Activated CD4-positive, alpha-beta T cell treated with anti-CD3 and anti-CD28 coated beads, Interleukin-2, amount 50 U/mL, for 1 hour (primary cell): ENCODE results near the gene MVB12A.

Experiments
- DNase-seq: peaks from one replicate; pipeline ENCODE4 v3.0.0-alpha.2; 2020

The MVB12A gene

DNA sequence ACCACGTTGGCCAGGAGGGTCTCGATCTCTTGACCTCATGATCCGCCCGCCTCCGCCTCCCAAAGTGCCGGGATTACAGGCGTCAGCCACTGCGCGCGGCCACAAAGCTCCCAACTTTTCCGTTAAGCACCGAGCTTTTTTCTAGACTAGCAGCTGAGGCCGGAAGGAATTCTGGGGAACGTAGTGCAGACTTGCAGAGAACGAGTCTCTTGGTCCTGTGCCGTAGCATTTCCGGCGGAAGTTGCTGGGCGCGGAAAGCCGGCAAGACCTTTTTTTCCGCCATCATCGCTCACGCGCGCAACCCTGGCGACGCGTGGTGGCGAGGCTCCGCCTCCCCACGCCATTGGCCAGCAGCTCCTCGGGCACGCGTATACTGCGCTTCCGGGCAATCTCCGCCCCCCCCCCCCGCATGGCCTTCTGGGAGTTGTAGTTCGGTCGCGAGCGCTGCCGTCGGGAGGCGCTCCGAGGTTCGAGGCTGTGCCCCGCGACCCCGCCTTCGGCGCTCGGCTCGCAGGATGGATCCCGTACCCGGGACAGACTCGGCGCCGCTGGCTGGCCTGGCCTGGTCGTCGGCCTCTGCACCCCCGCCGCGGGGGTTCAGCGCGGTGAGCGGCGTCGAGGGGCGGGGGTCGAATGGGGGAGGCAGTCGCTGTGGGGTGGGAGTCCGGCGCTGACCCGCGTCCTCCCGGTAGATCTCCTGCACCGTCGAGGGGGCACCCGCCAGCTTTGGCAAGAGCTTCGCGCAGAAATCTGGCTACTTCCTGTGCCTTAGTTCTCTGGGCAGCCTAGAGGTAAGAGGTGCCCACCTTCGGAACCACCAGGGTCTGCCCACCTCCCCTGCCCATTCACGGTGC, at the start of gene MVB12A:
MVB12A (plus strand) TSS at position 427 of the 854 bp plus-strand sequence; CDS start at position 516, 89 bp downstream.
- DNase-seq = peak; percentile 94

DNA sequence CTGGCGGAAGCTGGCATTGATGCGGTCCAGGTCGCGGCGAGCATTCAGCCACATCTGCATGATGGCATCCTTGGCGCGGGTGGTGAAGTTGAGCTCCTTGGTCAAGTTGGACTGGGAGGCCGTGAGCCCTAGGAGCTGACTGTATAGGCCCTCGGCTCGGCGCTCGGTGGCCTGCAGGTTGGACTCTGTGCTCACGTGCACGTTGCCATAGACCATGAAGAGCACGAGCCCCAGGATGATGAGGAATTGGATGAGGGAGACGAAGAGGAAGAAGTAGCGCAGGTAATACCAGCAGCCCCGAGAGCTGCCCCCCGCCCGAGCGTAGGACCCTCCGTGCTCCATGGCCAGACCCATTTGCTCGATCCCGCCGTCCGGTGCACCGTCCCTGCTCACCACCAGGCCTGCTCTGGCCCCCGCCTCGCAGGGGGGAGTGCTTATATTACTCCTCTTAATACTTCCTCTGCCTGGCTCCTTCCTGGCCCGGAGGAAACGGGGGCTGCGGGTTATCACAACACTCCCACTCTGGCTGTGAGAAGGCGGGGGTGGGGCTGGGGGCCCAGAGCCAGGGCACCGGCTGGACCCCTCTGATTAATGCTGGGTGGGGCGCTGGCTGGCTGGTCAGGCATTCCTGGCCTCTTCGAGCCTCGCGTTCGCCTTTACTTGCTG, 42.8 kb upstream of the MVB12A start, which contains the start of gene PLVAP:
PLVAP (minus strand) TSS at position 408 of the 666 bp plus-strand sequence; CDS start at position 354, 54 bp downstream.
- no peak for DNase-seq

DNA sequence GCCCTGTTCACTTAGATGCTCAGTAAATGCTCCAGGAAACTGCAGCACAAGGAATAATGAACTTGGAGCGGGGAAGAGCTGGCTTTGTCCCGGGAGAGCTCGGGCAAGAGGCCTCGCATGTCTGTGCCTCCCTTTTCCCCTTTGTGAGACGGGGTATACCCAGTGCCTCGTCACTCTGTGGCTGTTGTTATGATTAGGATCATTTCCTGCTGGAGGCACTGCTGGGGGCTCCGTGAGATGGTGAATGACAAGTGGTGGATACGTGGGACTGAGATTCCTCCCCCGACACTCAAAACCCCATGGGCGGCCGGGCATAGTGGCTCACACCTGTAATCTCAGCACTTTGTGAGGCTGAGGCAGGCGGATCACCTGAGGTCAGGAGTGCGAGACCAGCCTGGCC, 41.6 kb upstream of the MVB12A start:
- DNase-seq = no peak

DNA sequence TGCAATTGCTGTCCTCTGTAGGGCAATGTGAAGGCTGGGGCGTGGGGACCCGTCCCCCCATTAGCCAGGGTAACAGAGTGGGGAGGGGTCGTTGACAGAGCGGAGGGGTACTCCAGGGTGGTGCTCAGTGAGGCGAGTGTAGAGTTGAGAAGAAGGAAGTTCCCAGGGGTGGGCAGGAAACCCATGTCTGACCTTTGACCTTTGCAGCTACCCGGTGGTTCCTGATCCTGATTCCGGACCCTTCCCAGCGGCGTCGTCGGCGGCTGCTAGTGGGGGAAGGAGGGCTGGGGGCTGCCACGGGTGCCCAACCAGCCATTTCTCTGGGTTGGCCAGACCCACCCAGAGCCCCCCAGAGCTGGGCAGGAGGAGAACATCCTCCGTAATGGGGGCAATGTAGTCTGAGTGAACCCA, 40.6 kb upstream of the MVB12A start:
- no peak for DNase-seq

DNA sequence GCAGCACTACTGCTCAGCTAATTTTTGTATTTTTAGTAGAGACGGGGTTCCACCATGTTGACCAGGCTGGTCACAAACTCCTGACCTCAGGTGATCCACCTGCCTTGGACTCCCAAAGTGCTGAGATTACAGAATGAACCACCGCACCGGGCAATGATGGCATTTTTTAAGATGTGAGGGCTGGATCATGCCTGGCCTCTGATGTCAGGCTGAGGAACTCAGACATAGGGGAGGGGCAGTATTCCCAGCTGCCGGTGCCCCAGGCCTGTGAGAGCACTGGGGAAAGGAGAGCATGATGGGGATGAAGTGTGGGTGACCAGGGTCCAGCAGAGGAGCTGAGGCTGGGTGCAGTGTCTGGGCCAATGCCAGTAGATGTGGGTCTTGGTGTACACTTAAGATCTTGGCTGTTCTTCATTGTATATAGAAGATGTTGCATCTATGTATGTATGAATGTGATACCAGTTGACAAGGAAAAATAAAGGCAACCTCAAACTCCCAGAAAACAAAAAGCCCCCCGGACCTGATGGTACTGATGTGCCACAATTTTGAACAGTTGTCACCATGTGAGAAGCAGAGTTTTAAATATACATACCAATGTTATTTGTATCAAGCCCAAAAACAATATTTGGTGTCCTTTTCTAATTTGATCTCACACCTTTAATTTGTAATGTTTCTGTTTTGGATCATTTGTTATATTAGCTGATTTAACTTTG, 39.3 kb upstream of the MVB12A start:
- DNase-seq = no peak

DNA sequence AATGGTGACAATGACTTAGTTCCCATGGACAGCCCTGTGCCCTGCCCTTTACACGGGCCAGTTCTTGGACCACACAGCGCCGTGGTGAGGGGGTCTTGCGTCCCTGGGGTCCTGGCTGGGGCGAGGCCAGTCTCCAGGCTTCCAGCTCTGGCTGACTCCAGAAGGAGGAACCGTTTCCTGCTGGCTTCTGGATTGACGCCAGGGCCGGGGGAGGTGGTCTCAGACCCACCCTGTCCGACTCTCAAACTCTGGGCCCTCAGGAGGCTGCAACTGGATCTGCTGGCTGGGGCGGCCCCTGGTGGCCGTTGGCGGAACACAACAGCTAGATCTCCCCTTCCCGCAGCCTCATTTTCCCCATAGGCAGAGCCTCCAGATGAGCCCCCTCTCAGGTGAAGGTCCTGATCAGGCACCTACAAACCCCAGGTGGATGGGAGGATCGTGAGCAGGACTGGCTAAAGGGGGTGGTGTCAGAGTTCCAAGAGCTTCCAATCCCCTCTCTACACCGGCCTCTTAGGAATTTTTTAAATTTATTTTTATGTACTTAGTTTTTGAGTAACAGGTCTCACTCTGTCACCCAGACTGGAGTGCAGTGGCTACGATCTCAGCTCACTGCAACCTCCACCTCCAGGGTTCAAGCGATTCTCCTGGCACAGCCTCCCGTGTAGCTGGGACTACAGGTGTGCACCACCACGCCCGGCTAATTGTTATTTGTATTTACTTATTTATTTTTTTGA, 33.8 kb upstream of the MVB12A start:
- peak; percentile 58 for DNase-seq

DNA sequence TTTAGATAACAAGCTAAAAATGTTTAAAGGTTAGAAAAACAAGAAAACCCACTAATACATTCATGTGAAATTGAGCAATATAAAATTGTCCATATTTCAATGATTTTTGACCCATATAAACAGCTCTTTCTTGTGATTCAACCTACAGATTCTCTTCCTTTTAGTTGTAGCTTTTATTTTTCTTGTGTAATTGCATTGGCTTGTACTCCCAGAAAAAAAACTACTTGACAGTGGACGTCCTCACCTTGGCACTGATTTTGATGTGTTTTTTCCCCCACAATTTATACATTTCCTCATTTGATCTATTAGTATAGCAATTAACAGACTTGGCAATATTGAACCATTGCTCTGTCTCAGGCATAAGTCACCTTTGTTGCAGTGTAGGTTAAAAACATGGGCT, 30.6 kb upstream of the MVB12A start:
- no peak for DNase-seq

DNA sequence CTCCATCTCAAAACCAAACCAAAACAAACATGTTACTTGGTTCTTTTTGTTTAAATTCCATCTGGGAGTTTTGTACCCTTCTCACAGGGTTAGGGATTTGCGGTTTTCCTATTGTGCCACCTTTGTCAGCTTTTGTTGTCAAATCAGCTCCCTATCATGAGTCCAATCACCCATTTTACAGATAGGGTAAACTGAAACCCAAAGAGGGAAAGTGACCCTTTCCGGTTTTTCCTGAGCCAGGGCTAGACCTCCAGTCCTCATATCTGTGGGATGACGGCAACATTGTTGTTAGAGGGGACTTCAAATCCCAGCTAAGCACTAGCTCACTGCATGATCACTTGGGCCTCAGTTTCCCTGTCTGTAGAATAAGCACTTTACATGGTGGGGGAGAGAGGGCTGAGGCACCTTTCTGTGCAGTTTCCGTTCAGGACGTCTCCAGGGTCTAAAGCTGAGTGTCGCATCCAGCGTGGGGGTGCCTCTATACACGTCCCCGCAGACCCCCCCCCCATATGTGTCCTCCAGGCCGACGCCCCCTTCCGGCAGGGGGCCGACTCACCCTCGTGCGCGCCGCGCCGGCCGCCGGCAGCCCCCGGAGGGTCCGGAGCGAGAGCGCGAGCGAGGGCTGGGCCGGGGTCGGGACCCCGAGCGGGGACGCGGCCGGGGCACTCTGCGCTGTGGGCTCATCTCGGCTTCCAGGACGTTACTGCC, 29.7 kb upstream of the MVB12A start:
- no peak for DNase-seq

DNA sequence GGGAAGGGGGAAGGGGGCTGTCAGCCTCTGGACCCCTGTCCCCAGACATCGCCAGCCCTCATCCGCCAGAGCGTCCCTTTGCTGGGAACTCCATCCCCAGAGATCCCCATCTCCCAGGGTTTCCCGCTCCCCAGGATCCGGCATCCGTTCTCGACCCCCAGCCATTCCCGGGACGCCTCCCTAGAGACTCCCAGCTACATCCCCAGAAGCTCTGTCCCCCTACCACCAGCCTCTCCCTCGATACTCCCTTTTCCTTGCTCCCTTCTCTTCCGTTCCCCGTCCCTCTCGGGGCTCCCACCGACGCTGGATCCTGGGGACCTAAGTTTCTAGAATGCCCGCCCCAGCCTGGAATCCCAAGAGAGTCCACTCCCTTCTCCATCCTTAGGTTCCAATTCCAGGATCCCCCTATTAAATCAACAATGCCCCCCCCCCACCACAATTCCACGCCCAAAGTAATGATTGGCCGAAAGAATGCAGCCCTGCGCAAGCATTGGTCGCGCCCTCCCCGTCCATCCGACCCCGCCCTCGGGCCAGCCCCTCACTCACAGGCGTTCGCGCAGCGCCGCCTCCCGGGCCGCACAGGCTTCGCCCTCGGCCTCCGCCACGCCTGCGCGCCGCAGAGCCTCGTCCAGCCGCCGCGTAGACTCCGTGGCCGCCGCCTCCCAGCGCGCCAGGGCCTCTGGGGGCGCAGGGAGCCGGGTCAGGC, 29.0 kb upstream of the MVB12A start:
- peak; percentile 89 for DNase-seq

DNA sequence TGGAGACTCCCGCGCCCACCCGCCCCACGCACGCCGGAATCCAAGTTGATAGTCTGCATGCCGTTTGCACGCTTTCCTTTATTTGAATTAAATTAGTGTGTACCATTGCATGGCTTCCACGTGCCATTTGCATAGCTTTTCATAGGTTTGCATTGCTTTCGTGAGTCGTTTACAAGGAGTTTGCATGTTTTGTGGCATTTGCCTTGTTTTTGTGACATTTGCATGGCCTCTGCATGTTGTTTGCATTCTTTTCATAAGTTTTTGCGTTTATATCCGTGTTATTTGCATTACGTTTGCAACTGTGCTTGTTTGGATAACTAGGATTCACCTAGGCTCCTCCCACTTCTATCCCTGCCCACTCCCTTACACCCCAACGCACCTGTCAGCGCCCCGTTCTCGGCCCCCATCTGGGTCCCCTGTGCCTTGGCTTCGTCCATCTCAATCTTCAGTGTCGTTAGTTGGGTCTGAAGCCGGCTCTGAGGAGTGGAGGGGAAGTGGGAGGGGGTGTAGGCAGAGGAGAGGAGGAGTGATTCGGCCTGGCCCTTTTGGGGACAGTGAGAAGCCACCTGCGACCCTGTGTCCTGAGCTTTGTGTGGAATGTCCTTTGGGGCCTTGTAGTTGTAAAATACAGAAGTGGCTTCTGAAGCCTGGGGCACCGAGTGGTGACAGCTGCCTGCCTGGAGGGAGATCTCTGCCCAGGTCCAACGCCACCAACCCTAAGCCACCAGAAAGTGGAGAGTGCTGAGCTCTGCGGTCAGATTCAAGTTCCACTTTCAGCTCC, 28.3 kb upstream of the MVB12A start:
- DNase-seq = no peak

DNA sequence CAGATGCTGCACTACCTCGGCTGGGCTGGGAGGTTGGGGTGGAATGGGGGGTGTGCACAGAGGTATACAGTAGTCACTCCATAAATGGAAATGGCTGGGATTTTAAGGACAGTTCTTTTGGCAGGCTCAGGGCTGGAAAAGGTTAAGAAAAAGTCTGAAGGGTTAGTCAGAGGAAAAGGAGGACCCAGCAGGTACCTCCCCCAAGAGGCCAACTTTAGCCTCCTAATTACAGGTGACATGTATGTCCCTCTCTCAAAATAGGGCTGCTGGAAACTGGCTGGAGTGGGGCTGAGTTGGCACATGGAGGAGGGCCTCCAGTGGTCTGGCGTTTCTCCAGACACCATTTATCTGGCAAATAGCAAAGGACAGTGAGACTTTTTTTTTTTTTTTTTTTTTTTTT, 26.8 kb upstream of the MVB12A start:
- no peak for DNase-seq

DNA sequence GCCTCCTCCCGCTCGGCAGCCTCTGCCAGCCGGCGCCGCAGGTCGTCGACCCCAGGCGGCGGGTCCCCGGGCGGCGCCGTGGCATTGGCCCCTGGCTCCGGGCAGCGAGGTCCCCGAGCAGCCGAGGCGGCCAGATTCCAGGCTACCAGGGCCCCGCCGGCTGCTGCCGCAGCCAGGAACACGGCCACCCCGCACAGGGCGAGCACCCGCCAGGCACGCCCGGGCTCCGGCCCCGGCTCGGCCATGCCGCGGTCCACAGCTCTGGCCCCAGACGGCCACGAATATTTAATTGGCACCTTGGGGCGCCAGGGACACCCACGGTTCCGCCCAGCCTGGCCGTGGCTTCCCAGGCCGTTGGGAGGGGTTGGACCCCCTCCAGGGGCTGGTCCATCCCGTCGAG, 25.9 kb upstream of the MVB12A start, which contains the start of gene CCDC194:
CCDC194 (minus strand) TSS at position 283 of the 400 bp plus-strand sequence; CDS start at position 245, 38 bp downstream.
- no peak for DNase-seq

DNA sequence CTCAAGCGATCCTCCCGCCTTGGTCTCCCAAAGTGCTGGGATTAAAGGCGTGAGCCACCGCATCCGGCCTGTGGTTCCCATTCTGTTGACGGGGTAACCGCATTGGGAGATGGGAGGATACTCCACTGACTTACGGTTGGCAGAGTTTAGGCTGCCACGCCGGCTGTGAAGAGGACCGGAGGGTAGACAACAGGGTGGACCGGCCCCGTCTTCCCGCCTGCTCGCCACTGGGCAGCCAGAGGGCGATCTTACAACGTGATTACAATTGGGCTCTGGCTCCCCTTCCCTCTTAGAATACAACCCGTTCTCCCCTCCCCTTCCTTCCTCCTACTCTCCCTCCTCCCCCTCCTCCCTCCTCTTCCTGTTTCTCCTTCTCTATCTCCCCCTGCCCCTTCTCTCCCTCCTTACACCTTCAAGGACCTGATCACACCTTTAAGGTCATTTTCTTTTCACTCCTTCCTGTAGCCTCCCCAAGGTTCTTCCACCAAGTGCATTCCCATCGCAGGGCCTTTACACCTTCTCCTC, 24.9 kb upstream of the MVB12A start:
- peak; percentile 60 for DNase-seq

DNA sequence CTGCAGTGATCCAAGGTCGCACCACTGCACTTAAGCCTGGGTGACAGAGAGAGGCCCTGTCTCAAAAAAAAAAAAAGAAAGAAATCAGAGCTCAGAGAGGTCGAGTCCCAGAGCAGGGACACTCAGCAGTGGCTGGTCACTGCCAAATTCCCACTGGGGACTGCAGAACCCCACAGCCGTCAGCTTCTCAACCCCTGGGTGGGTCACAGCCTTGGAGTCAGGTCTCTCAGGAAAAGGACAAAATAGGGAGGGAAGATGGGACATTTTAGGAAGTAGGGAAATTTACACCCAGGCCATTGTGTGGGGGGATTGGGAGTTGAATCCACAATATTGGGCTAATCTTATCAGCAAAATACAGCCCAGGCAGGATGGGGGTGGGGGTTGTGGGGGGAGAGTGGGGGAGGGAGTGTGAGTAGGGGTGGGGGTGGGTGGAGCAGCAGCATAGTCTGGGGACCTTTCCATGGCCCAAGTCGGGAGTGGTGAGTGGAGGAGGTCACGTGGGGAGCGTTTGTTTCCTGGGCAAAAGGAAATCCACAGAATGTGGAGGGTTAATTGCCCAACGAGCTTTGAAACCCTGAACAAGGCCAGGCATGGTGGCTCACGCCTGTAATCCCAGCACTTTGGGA, 20.8 kb upstream of the MVB12A start:
- no peak for DNase-seq

DNA sequence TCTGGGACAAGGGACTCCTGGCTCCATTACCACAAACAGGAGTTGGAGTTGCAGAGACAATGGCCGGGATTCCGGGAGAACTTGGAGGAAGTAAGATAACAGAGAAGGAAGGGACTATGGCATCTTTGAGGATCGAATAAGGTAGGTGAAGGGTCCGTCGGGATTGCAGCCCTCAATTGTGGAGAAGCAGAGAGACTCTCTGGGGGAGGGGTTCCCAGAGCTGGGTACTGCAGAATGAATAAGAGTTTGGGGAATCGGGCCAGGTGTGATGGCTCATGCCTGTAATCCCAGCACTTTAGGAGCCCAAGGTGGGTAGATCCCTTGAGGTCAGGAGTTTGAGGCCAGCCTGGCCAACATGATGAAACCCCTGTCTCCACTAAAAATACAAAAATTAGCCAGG, 18.2 kb upstream of the MVB12A start:
- DNase-seq = no peak

DNA sequence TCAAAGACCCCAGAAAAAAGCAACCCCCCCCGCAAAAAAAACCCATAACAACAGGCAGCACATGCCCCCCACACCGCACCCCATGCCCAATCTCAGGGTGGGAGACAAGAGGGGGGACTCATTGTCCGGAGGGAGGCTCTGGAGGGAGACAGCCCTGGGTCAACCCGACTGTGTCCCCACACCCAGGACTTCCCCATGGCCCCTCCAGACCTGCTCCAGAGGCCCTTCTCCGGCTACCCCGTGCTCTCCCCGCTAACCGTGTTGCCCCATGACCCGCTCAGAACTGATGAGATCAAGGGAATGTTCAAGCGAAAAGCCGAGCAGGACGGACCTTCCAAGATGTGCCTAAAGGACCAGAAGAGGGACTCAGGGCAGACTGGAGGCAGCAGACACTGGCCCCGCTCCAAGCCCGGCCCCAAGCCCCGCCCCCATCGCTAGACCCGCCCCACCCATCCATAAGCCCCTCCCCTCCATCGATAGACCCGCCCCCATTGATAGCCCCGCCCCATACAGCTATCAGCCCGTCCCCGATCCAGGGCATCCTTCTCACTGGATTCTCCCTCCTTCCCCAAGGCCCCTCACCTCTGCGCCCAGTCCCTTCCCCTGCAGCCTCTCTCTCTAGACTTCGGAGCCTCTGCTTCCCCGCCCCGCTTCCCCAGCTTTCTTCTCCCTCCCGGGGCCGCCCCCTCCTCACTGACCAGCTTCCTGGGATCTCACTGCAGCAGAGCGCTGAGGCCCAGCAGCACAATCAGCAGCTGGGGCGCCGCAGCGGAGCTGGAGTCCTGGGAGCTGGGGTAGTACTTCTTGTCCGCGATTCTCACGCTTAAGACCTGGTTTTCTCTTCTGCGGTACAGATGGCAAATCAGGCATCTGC, 16.6 kb upstream of the MVB12A start:
- DNase-seq = peak; percentile 55

DNA sequence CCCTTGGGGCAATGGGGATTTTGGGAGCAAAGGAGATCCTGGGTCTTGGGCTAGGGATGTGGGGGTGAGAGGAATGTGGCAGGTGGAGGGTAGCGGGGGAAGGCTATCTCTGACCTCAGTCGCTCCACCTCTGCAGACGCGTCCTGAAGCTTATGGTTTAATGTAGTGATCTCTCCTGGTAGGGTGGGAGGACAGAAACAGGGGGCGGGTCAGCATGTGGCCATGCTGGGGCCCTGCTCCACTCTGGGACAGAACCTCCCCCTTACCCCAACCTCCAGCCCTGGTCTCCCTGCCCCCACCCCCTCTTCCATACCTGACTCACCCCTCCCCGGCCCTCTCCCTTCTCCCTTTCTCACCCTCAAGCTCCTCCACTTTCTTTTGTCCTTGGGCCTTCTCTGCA, 15.8 kb upstream of the MVB12A start:
- DNase-seq = no peak

DNA sequence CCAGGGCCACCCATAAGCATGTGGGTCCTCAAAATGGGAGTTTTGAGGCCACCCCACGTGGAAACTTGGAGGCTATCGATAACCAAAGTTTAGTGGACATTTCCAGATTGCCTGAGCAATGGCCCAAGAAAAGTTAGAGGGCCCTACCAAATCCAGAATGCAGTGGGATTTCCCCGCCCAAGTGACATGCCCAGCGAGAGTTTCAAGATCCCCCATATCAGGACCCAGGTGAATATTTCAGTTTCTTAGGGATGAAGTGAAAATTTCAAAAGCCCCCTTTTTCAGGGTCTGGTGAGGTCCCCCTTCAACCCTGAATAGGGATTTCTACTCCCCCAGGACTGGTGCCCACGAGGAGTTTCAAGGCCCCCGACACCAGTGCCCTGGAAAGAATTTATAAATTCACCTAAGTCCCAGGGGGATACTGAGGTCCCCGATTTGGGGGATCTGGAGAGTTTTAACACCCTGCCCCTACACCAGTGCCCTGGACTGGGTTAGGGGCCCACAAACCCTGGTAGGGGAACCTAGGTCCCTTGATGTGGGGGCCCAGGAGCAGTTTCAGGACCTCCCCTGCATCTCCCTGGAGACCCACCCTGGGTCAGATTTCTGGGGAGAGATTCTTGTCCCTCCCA, 15.1 kb upstream of the MVB12A start:
- no peak for DNase-seq
